GM21528 (cell line): Measurements from ENCODE around the gene NUTM2F.
"Not testable (repeated sequence)": the region's sequence is repeated elsewhere in the genome, so short reads cannot be mapped to it uniquely, and the experiment has no call there.

Experiments used
- ATAC-seq: cut with Tn5 transposase; IDR thresholded peaks from one replicate; pipeline ENCODE4 v1.9.1; 2021; ENCODE audit warnings: mild to moderate bottlenecking, moderate library complexity; ENCODE audit not compliant: unreplicated experiment, low FRiP score

The NUTM2F gene

GRCh38 chr9:94328544-94328943 lies at the start of gene NUTM2F:
NUTM2F (minus strand) TSS chr9:94328644; CDS start chr9:94328623, 21 bp downstream.
- ATAC-seq, result not testable (repeated sequence)

- peak; percentile 53 for ATAC-seq
Observed at GRCh38 chr9:94375197-94375596, 46.8 kb upstream of the NUTM2F start.

GRCh38 chr9:94374176-94375056 lies 46.0 kb upstream of the NUTM2F start:
- ATAC-seq, result peak; percentile 84

- not testable (repeated sequence) for ATAC-seq
Observed at GRCh38 chr9:94373779-94374175, 45.3 kb upstream of the NUTM2F start.

GRCh38 chr9:94370266-94370665 lies 41.8 kb upstream of the NUTM2F start:
- not testable (repeated sequence) for ATAC-seq

- not testable (repeated sequence) for ATAC-seq
Observed at GRCh38 chr9:94364093-94364614, 35.7 kb upstream of the NUTM2F start.

GRCh38 chr9:94357158-94357557 lies 28.7 kb upstream of the NUTM2F start:
- not testable (repeated sequence) for ATAC-seq

GRCh38 chr9:94351901-94352723 lies 23.7 kb upstream of the NUTM2F start:
- ATAC-seq, result not testable (repeated sequence)

GRCh38 chr9:94348754-94349153 lies 20.3 kb upstream of the NUTM2F start:
- not testable (repeated sequence) for ATAC-seq

- not testable (repeated sequence) for ATAC-seq
Observed at GRCh38 chr9:94347451-94347850, 19.0 kb upstream of the NUTM2F start.

GRCh38 chr9:94341703-94342102 lies 13.3 kb upstream of the NUTM2F start:
- ATAC-seq, result not testable (repeated sequence)

GRCh38 chr9:94340750-94341149 lies 12.3 kb upstream of the NUTM2F start:
- not testable (repeated sequence) for ATAC-seq

GRCh38 chr9:94339657-94340056 lies 11.2 kb upstream of the NUTM2F start:
- not testable (repeated sequence) for ATAC-seq

- not testable (repeated sequence) for ATAC-seq
Observed at GRCh38 chr9:94338723-94339122, 10.3 kb upstream of the NUTM2F start.

GRCh38 chr9:94336445-94336844 lies 8.0 kb upstream of the NUTM2F start:
- ATAC-seq, result not testable (repeated sequence)

GRCh38 chr9:94325583-94325982 lies 2.9 kb downstream of the NUTM2F start:
- ATAC-seq, result not testable (repeated sequence)

GRCh38 chr9:94323153-94323798 lies 5.2 kb downstream of the NUTM2F start:
- not testable (repeated sequence) for ATAC-seq

- not testable (repeated sequence) for ATAC-seq
Observed at GRCh38 chr9:94322342-94322940, 6.0 kb downstream of the NUTM2F start.

- not testable (repeated sequence) for ATAC-seq
Observed at GRCh38 chr9:94317949-94318657, 10.3 kb downstream of the NUTM2F start.
